Amygdala (tissue), 56 donors: ENCODE results near the gene TMEM252.

Experiments
- DNase-seq, 56 donors: peaks; one replicate each; lab custom pipeline; 2025; lab: John Stamatoyannopoulos, UW

TMEM252 gene

GRCh38 chr9:68540712-68541535 lies at the start of gene TMEM252:
Gene TMEM252 (minus strand): TSS chr9:68540883. CDS start chr9:68540814, 69 bp downstream.
- no peak for DNase-seq

GRCh38 chr9:68585034-68585761 lies 44.5 kb upstream of the TMEM252 start:
- DNase-seq = no peak

GRCh38 chr9:68584189-68585033 lies 43.7 kb upstream of the TMEM252 start:
- peak in 55 of 56 donors; percentile 9 to 88 (median 53) for DNase-seq

DNA sequence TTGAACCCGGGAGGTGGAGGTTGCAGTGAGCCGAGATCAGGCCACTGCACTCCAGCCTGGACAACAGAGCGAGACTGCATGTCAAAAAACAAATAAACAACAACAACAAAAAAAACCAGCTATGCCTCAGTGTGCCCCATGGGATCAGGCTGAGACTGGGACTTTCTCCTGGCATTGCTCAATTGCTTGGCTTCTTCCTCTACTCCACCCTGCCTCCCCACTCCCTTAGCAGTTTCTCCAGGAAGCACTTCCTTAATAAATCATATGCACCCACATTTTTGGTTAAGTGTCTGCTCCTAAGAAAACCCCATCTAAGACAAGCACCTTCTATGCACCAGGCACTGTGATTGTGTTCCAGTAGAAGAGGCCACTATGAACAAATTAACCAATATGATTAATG lies 41.0 kb upstream of the TMEM252 start:
- DNase-seq = no peak

DNA sequence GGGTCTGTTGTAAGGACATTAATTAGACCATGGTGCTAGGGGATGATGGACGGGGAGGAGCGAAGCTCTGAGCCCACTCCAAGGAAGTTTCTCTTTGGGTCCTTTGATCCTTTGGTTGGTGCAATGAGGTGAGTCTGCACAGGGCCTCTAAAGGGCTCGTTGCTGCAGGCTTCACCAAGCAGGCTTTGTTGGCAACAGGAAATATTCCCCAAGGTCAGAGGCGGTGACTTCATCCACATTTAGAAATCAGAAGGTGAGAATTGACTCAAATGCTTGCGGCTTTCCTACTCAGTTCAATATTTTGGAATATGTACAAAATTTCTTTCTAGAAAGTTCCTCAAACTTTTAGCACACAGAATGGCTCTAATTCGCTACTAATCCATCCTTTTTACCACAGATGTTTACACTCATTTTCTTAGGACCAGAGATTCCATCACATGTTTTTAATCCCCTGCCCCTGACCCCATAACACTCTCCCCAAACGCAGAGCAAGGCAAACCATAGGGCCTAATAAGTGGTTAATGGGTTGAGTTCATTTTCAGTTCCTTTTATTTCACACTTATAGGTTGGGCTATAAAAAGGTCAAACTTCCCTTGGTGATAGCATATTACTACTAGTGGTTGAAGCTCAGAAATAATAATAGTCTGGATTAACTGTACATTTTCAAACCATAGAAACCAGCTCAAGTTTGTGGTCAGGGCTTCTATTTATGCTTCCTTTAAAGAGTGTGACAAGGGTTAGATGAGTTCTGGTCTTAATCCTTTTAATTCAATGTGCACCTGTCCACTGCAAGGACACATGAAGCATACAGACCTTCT lies 37.3 kb upstream of the TMEM252 start:
- DNase-seq = no peak

- no peak for DNase-seq
These were observed 35.1 kb upstream of the TMEM252 start for GRCh38 chr9:68575817-68576216.

GRCh38 chr9:68574150-68574549 lies 33.5 kb upstream of the TMEM252 start:
- no peak for DNase-seq

DNA sequence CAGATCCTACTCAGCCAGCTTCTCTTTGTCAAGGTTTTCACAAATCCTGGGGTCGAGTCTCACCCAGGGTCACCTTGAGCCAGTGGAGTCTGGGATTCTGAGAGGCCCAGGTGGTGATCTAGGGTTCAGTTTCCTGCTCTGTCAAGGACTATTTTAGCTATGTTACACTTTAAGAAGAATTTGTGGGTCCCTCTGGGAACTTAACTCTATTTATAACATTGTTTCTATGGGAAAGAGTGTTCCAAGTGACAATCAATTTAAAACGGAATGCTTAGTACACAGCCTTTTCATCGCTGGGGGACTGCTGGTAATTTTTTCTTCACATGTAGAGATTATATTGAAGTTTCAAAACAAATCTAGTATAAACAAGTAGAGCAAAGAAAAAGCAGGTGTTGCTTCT lies 26.9 kb upstream of the TMEM252 start:
- no peak for DNase-seq

DNA sequence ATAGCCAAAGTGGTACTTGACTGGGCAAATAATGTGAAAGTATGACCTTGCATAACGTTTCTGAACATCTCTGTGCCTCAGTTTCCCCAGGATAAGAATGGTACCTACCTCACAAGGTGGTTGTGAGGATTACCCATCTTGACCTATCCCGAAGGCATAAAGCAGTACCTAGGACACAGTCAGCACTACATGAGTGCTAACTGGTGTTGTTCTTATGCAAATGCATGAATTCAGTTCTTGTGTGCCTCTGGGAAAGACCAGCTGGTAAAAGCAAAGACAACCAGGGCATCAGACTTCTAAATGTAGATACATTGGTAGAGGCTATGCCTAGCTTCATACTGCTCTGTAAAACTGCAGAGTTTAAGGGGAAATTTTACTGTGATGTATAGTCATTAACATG lies 21.8 kb upstream of the TMEM252 start:
- DNase-seq = no peak

- DNase-seq = peak in 1 of 56 donors; percentile 23
These were observed 19.6 kb upstream of the TMEM252 start for GRCh38 chr9:68560071-68560844.

DNA sequence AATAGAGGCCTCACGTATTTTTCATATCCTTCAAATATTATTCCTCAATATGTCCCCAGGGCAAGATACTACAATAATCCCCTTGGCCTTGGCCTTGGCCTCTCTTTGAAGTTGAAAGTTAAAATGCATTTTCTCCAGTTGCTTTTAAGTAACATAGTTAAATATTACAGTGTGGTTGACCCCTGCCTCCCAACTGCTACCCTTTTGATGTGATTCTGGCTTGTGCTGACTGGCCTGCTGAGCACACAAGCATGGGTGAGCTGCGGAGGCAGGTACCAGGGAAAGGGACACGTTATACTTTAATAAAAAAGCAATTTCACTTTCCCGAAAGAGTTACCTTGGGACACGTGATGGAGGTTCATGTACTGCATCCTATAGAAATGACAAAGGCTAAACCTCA lies 17.9 kb upstream of the TMEM252 start:
- no peak for DNase-seq

- DNase-seq = no peak
These were observed 14.9 kb upstream of the TMEM252 start for GRCh38 chr9:68555437-68556150.

DNA sequence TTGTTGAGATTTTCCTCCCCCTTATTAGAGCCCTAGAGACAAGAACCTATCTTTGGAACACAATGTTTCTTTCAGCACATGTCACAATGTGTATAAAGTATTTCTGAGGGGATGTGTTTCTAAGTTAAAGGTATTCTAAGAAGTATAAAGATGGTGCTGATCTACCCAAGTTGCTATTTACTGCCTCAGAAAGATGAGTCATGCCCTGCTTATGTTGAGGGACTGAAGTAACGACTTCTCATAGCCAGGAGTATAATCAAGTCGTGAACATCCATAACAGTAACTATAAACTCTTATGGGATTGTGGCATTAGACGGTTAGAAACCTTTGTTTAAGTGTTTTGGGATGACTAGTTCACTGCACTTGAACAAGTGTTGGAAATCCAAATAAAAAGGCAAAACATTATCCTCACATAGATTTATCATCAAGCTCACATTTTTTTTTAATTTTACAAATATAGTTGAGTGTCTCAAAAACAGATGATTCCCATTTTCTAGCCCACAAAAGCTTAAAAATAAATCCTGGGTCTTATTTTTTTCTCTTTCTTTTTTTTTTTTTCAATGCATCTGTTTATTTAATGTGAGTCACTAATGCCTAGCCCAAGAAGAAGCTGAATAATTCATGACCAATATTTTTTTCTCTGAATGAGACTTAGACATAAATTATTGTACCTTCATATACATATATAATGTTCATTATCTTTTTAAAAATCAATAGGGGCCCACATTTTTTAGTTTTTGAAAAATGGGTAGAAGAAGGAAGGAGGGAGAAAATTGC lies 12.2 kb upstream of the TMEM252 start:
- no peak for DNase-seq

DNA sequence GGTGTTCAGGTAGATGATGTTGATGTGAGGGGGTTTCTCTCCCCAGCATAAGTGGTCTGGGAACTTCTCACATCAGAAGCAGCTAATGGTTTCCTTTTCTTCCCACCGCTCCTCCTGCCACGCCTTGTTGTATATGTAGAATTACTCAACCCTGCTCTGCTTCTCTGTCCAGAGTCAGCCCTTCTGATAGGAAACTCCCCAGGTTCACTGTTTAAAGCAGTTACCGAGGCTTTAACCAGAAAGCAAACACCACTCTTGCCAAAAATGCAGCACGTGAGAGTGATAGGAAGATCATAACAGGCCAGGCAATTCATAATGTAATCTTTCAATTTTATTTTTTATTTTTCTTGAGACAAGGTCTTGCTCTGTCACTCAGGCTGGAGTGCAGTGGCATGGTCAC lies 10.5 kb upstream of the TMEM252 start:
- DNase-seq = no peak

- no peak for DNase-seq
These were observed 7.6 kb upstream of the TMEM252 start for GRCh38 chr9:68548241-68548640.

GRCh38 chr9:68547417-68547816 lies 6.7 kb upstream of the TMEM252 start:
- DNase-seq = no peak

DNA sequence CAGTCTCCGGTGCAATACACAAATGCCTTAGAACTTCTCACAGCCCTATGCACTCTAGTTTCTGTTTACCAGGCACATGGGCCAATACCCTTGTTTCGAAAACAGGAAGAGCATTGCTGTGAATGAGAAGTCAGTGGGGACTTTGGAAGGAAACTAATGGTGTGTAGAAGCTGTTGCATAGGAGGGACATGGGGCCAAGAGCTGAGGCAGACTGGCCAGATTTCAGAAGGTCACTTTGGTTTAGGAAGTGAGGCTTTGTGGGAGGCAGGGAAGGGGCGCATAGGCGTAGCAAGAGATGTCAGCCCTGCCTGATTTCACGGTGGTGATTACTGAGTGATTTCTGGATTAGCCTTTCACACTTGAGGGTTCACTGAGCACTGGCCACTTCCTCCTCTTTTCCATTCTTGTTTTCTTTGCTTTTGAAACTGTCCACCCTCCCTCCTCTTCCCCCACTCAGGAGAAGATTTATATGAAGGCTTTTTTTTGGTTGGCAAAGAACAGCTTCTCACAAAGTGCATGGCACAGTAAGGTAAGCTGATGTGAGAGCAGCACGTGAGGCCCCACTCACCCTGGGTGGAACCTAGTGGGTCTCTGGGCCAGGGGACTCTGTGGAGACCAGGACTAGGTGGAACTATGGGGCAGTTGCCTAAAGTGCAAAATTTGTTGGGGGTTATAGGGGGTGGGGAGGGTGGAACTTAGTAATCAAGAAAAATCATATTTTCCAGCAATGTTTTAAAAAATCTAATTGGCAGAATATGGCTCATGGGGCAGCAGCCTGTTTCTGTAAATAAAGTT lies 6.1 kb upstream of the TMEM252 start:
- peak in 3 of 56 donors; percentile 17 to 25 (median 22) for DNase-seq
